GM19328 (cell line): ENCODE results near the gene BASP1.
A peak's percentile ranks its signal among the peaks of the same experiment; 100 is the strongest.
"Not testable (repeated sequence)": the region's sequence is repeated elsewhere in the genome, so short reads cannot be mapped to it uniquely, and the experiment has no call there.

Experiments used
- ATAC-seq: cut with Tn5 transposase; IDR thresholded peaks from one replicate; pipeline ENCODE4 v1.9.1; 2021; ENCODE audit warnings: mild to moderate bottlenecking, moderate library complexity; ENCODE audit not compliant: unreplicated experiment

BASP1 gene

GRCh38 chr5:17311811-17312210 lies 94.4 kb downstream of the BASP1 start:
- ATAC-seq = not testable (repeated sequence)

- ATAC-seq = no peak
These were observed 94.9 kb downstream of the BASP1 start for GRCh38 chr5:17312358-17312757.

GRCh38 chr5:17314907-17315471 lies 97.6 kb downstream of the BASP1 start:
- no peak for ATAC-seq

- no peak for ATAC-seq
These were observed 98.3 kb downstream of the BASP1 start for GRCh38 chr5:17315710-17316221.

- peak; percentile 70 for ATAC-seq
These were observed 99.6 kb downstream of the BASP1 start for GRCh38 chr5:17316970-17317459.

GRCh38 chr5:17317473-17317872 lies 100.0 kb downstream of the BASP1 start:
- peak; percentile 33 for ATAC-seq

GRCh38 chr5:17319095-17319494 lies 101.7 kb downstream of the BASP1 start:
- not testable (repeated sequence) for ATAC-seq

- ATAC-seq = no peak
These were observed 108.6 kb downstream of the BASP1 start for GRCh38 chr5:17325770-17326599.
